T-cell (primary cell): ENCODE measurements around the gene ZNF423. TPM values are rescaled to one million over a fixed set of nuclear protein-coding genes. Genes with fewer than 3 reads are reported as not detected.

Experiments
- ATAC-seq, 4 experiments: fragments of 200-7000 bp in 3 of 4; fragments of 150-1000 bp in 1 of 4; cut with Tn5 transposase; replicated peaks in 1 of 4; 1 replicate in 3 of 4; 2 replicates in 1 of 4; pipeline ENCODE4 v1.10.0; 2021; ENCODE audit warnings: moderate library complexity in 3 of 4, mild to moderate bottlenecking in 2 of 4, moderate number of reproducible peaks in 1 of 4
- CTCF ChIA-PET, 2 donors: fragments of 300-600 bp; sonication (Branson Sonifier 250); formaldehyde crosslinking; loops; one replicate each; lab custom pipeline; 2022; ENCODE audit warnings: antibody characterized with exemption in 2 of 2; lab: Charles Lee
- POLR2A ChIA-PET, 2 donors: fragments of 300-600 bp; sonication (Branson Sonifier 250); formaldehyde crosslinking; loops; one replicate each; lab custom pipeline; 2022; ENCODE audit warnings: antibody characterized with exemption in 2 of 2; lab: Charles Lee
- DNase-seq, 35 experiments: peaks; one replicate each; pipeline versions ENCODE4 v3.0.0 to v3.0.0-alpha.2; 2013 to 2023
- H3K27ac ChIP-seq: one replicate; pipeline ENCODE4 v1.5.1; 2013; ENCODE audit warnings: low read length
- H3K27me3 ChIP-seq, 2 experiments: replicated peaks in 1 of 2; 1 replicate in 1 of 2; 2 replicates in 1 of 2; pipeline versions ENCODE4 v1.6.1 to v1.7.0; 2013; ENCODE audit warnings: low read length in 1 of 2, mixed read lengths in 1 of 2; ENCODE audit not compliant: control insufficient read depth in 2 of 2, insufficient read depth in 2 of 2; ENCODE audit errors: extremely low read depth in 1 of 2
- H3K36me3 ChIP-seq, 2 donors: 1 replicate in 1 of 2; 2 replicates in 1 of 2; pipeline versions ENCODE4 v1.6.1 to v1.7.0; 2013; ENCODE audit warnings: low read length in 1 of 2; ENCODE audit not compliant: control insufficient read depth in 2 of 2, insufficient read depth in 1 of 2; ENCODE audit errors: extremely low read depth in 1 of 2
- H3K4me1 ChIP-seq, 2 experiments: 1 replicate in 1 of 2; 2 replicates in 1 of 2; pipeline versions ENCODE4 v1.6.1 to v1.7.0; 2013; ENCODE audit warnings: low read length in 2 of 2, mixed read lengths in 1 of 2; ENCODE audit not compliant: insufficient read depth in 2 of 2, control insufficient read depth in 1 of 2; ENCODE audit errors: extremely low read depth in 1 of 2
- H3K4me3 ChIP-seq, 2 donors: 1 replicate in 1 of 2; 2 replicates in 1 of 2; pipeline versions ENCODE4 v1.5.1 to v1.7.0; 2013; ENCODE audit warnings: mild to moderate bottlenecking in 2 of 2, low read length in 1 of 2, moderate library complexity in 1 of 2; ENCODE audit not compliant: control insufficient read depth in 1 of 2; ENCODE audit errors: extremely low read depth in 1 of 2
- H3K9me3 ChIP-seq: 2 replicates; pipeline ENCODE4 v1.7.0; 2013
- H3K27ac Mint-ChIP-seq, 2 donors: one replicate each; pipeline ENCODE4 v1.8.0; 2020 to 2021; ENCODE audit warnings: mild to moderate bottlenecking in 2 of 2, mixed read lengths in 2 of 2
- H3K27me3 Mint-ChIP-seq, 2 donors: one replicate each; pipeline ENCODE4 v1.8.0; 2021 to 2022; ENCODE audit warnings: mixed read lengths in 2 of 2
- H3K36me3 Mint-ChIP-seq: one replicate; pipeline ENCODE4 v1.8.0; 2021; ENCODE audit warnings: mixed read lengths
- H3K4me1 Mint-ChIP-seq, 3 donors: one replicate each; pipeline ENCODE4 v1.8.0; 2020 to 2022; ENCODE audit warnings: mixed read lengths in 3 of 3, mild to moderate bottlenecking in 1 of 3
- H3K4me3 Mint-ChIP-seq, 3 donors: one replicate each; pipeline ENCODE4 v1.8.0; 2020 to 2022; ENCODE audit warnings: mild to moderate bottlenecking in 3 of 3, mixed read lengths in 3 of 3, moderate library complexity in 3 of 3
- H3K9me3 Mint-ChIP-seq, 3 donors: one replicate each; pipeline ENCODE4 v1.8.0; 2020 to 2022; ENCODE audit warnings: mixed read lengths in 3 of 3
- WGBS: methylation state at CpG from one replicate; pipeline ENCODE4 v1.1.5; 2013; ENCODE audit warnings: missing lambda C conversion rate; ENCODE audit not compliant: insufficient coverage; 5-methylcytosine and 5-hydroxymethylcytosine counted together
- total RNA-seq, 35 experiments: library from RNA in 6 of 35; stranded (reverse) in 6 of 35; fragments of 120-200 nt in 1 of 35; gene quantifications; one replicate each; pipeline versions ENCODE4 v1.2.1 to v1.2.4 and lab custom pipeline; 2013 to 2026

Gene ZNF423
- total RNA-seq, 5 donors from 2014 or later (not counting 1 experiment from before 2014, with no cell fraction given), result 0.07 to 0.12 TPM; not detected in 3

- peak in 1 of 35 experiments; percentile 31 for DNase-seq
- H3K27me3 Mint-ChIP-seq, result no peaks in the 10 kb centered on the region
- peaks cover 0 to 3% of the 10 kb centered on the region in 2 experiments for H3K27me3 ChIP-seq
- H3K4me3 ChIP-seq, result no peak overlapping the region
- H3K36me3 ChIP-seq, result no peaks in the 10 kb centered on the region
- H3K9me3 Mint-ChIP-seq, result peaks cover 0 to 3% (median 0%) of the 10 kb centered on the region in 3 donors
- peaks cover 3 to 6% of the 10 kb centered on the region in 2 experiments for H3K4me1 ChIP-seq
- H3K4me3 Mint-ChIP-seq, result peak overlapping the region in 1 of 3 donors; percentile 53
- WGBS, result 18% methylated on average over 11 of the region's 18 CpGs
- no peaks in the 10 kb centered on the region for H3K9me3 ChIP-seq
- H3K27ac ChIP-seq, result no peak overlapping the region
- no peak overlapping the region for H3K27ac Mint-ChIP-seq
- ChIA-PET POLR2A (no interaction called here), CTCF (interaction anchor here in 1 of 2 donors (0.6 kb wide), 1 partner anchor 87 kb away, joined by 3 read pairs; no protein-coding TSS in a partner anchor)
- ATAC-seq, result peak; percentile 71 to 98 (median 82)
- H3K36me3 Mint-ChIP-seq, result no peaks in the 10 kb centered on the region
- peaks cover 0 to 3% (median 3%) of the 10 kb centered on the region in 3 donors for H3K4me1 Mint-ChIP-seq
Observed at GRCh38 chr16:49484451-49484849, 371.5 kb downstream of the ZNF423 start.

DNA sequence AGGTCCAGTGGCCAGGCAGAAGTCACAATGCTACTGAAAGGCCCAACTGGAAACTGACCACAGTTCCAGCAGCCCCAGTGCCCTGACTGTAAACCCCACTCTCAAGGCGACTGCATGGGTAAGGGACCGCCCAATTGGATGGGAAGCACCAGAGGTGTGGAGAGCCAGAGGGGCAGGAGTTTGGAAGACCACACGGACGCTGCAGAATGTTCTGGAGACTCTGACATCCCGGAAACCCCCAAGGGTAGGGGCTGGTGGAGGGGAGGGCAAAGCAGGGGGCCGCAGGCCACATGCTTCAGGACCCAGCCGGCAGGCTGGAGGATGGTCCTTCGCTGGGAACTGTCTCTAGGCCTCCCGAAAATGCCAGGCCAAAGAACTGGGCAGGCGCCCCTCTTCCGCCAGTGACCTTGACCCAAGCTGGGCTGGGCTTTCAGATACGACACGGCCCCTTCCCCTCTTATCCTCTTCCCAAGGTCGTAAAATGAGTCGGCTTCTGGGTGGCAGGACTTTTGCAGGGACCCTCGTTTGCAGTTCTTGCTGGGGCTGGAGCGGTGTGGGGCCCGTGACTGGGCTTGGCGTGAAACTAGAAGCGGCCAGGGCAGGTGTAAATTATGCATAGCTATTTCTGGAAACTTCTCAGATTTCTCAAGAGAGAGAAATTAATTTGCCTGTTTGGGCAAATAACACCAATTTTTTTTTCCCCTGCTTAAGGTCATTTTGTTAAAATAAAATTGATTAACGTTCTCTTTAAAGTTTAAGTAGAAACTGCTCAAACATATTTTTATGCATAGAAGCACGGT is 372.1 kb downstream of the ZNF423 start:
- H3K27ac Mint-ChIP-seq, result no peak overlapping the region
- Histone ChIP-seq H3K27me3 (peaks cover 0 to 3% of the 10 kb centered on the region in 2 experiments), H3K27ac (no peak overlapping the region), H3K4me3 (no peak overlapping the region), H3K4me1 (peaks cover 3 to 6% of the 10 kb centered on the region in 2 experiments), H3K36me3 (no peaks in the 10 kb centered on the region), H3K9me3 (no peaks in the 10 kb centered on the region)
- CTCF ChIA-PET, result no interaction called here
- peaks cover 0 to 3% (median 0%) of the 10 kb centered on the region in 3 donors for H3K9me3 Mint-ChIP-seq
- DNase-seq (no peak), ATAC-seq (no peak)
- peak overlapping the region in 1 of 3 donors; percentile 53 for H3K4me3 Mint-ChIP-seq
- POLR2A ChIA-PET, result no interaction called here
- 89% methylated on average over 9 of the region's 22 CpGs for WGBS
- peaks cover 0 to 3% (median 3%) of the 10 kb centered on the region in 3 donors for H3K4me1 Mint-ChIP-seq
- H3K27me3 Mint-ChIP-seq, result no peaks in the 10 kb centered on the region
- no peaks in the 10 kb centered on the region for H3K36me3 Mint-ChIP-seq

DNA sequence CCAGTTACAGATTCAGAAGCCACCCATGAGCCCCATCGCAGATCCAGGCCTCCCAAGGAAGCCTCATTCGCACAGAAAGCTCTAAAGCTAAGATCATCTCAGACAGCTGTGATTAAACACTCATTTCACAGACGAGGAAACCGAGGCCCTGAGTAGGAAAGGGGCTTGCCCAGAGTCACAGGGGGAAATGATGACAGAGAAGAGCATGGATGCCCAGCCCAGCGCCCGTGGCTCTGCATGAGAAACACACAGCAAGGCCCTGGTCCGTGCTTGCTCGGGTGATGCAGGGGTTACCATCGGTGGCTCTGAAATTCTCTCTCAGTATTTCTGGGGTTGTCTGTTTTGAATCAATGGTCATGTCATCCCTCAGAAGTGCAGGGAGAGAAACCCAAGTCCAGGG is 372.7 kb downstream of the ZNF423 start:
- no peak for DNase-seq
- H3K27ac ChIP-seq, result no peak overlapping the region
- ChIA-PET CTCF (no interaction called here), POLR2A (no interaction called here)
- H3K4me3 ChIP-seq, result no peak overlapping the region
- Mint-ChIP-seq H3K9me3 (peaks cover 0 to 3% (median 0%) of the 10 kb centered on the region in 3 donors), H3K4me3 (peak overlapping the region in 1 of 3 donors; percentile 44), H3K4me1 (peaks cover 0 to 3% (median 3%) of the 10 kb centered on the region in 3 donors), H3K36me3 (no peaks in the 10 kb centered on the region), H3K27me3 (peaks cover 0 to 2% of the 10 kb centered on the region in 2 donors), H3K27ac (no peak overlapping the region)
- no peaks in the 10 kb centered on the region for H3K9me3 ChIP-seq
- peaks cover 3 to 6% of the 10 kb centered on the region in 2 experiments for H3K4me1 ChIP-seq
- no peak for ATAC-seq
- no peaks in the 10 kb centered on the region for H3K36me3 ChIP-seq
- 90% methylated on average over 7 of the region's 9 CpGs for WGBS
- peaks cover 0 to 3% of the 10 kb centered on the region in 2 experiments for H3K27me3 ChIP-seq

GRCh38 chr16:49482690-49483089 is 373.2 kb downstream of the ZNF423 start:
- peak overlapping the region in 1 of 3 donors; percentile 44 for H3K4me3 Mint-ChIP-seq
- H3K27ac Mint-ChIP-seq, result no peak overlapping the region
- ATAC-seq, result no peak
- CTCF ChIA-PET, result no interaction called here
- no peak for DNase-seq
- Histone ChIP-seq H3K4me3 (no peak overlapping the region), H3K4me1 (peaks cover 3 to 6% of the 10 kb centered on the region in 2 experiments), H3K27me3 (peaks cover 0 to 3% of the 10 kb centered on the region in 2 experiments), H3K27ac (no peak overlapping the region), H3K36me3 (no peaks in the 10 kb centered on the region), H3K9me3 (no peaks in the 10 kb centered on the region)
- WGBS, result 42% methylated on average over 6 of the region's 8 CpGs
- POLR2A ChIA-PET, result no interaction called here
- H3K36me3 Mint-ChIP-seq, result no peaks in the 10 kb centered on the region
- peaks cover 0 to 2% of the 10 kb centered on the region in 2 donors for H3K27me3 Mint-ChIP-seq
- peaks cover 0 to 3% (median 3%) of the 10 kb centered on the region in 3 donors for H3K4me1 Mint-ChIP-seq
- peaks cover 0 to 3% (median 0%) of the 10 kb centered on the region in 3 donors for H3K9me3 Mint-ChIP-seq

DNA sequence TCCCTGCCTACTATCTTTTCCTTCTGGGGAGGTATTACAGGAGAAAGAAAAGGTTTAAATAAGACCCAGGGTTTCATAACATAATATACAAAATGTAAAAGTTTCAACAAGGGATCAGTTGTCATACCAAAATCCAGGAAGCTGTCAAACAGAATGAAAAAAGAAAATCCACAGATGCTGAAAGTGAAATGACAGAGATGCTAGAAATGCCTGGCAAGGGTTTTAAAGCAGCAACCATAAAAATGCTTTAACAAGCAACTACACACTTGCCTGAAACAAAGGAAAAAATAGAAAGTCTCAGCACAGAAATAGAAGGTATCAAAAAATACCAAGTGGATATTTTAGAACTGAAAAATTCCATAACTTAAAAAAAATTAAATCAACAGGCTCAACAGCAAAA is 377.3 kb downstream of the ZNF423 start:
- CTCF ChIA-PET, result no interaction called here
- H3K36me3 ChIP-seq, result no peaks in the 10 kb centered on the region
- Mint-ChIP-seq H3K36me3 (no peaks in the 10 kb centered on the region), H3K27me3 (peaks cover 0 to 2% of the 10 kb centered on the region in 2 donors), H3K9me3 (no peaks in the 10 kb centered on the region), H3K27ac (no peak overlapping the region), H3K4me3 (no peak overlapping the region), H3K4me1 (peaks cover 0 to 3% (median 0%) of the 10 kb centered on the region in 3 donors)
- no peak for DNase-seq
- no peak for ATAC-seq
- no peak overlapping the region for H3K4me3 ChIP-seq
- no peak overlapping the region for H3K27ac ChIP-seq
- H3K9me3 ChIP-seq, result no peaks in the 10 kb centered on the region
- POLR2A ChIA-PET, result no interaction called here
- H3K4me1 ChIP-seq, result peaks cover 1 to 3% of the 10 kb centered on the region in 2 experiments
- H3K27me3 ChIP-seq, result peaks cover 0 to 16% of the 10 kb centered on the region in 2 experiments

DNA sequence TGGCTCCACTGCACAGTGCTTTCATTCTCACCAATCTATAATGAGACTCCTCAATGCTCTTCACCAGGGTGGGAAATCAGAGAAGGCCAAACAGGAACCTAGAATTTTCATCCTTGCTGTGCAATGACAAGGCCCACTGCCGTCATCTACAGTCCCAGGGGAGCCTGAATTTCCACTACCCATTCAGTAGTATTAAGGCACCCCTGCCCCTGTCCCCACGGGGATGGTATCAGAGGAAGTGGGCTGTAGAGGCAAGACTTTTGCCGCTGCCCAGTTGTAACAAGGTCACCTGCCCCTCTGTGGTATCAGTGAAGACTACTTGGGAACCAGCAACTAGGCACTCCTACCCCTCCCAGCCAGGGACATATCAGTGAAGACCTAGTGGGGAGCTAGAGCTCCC is 377.8 kb downstream of the ZNF423 start:
- peaks cover 0 to 3% of the 10 kb centered on the region in 2 experiments for H3K4me1 ChIP-seq
- no peak overlapping the region for H3K27ac Mint-ChIP-seq
- POLR2A ChIA-PET, result no interaction called here
- WGBS, result no CpG with 5 or more reads among the region's 3 CpGs
- ATAC-seq (no peak), DNase-seq (no peak)
- no peaks in the 10 kb centered on the region for H3K36me3 ChIP-seq
- H3K9me3 ChIP-seq, result no peaks in the 10 kb centered on the region
- H3K4me3 Mint-ChIP-seq, result no peak overlapping the region
- H3K27me3 ChIP-seq, result peaks cover 0 to 19% of the 10 kb centered on the region in 2 experiments
- H3K27me3 Mint-ChIP-seq, result peaks cover 0 to 2% of the 10 kb centered on the region in 2 donors
- peaks cover 0 to 1% (median 0%) of the 10 kb centered on the region in 3 donors for H3K4me1 Mint-ChIP-seq
- CTCF ChIA-PET, result no interaction called here
- no peaks in the 10 kb centered on the region for H3K36me3 Mint-ChIP-seq
- H3K27ac ChIP-seq, result no peak overlapping the region
- no peak overlapping the region for H3K4me3 ChIP-seq
- H3K9me3 Mint-ChIP-seq, result no peaks in the 10 kb centered on the region
